SHP77 treated with DMSO at 0.1 percent for 48 hours (cell line): Measurements from ENCODE around the gene C10orf95.

Experiments used
- DNase-seq: peaks from one replicate; lab custom pipeline; 2025; lab: John Stamatoyannopoulos, UW

C10orf95 gene

GRCh38 chr10:102434394-102435132 lies 16.8 kb downstream of the C10orf95 start:
- no peak for DNase-seq

- no peak for DNase-seq
These were observed 17.7 kb downstream of the C10orf95 start for GRCh38 chr10:102433619-102434046.

- DNase-seq, result peak; percentile 91
These were observed 19.0 kb downstream of the C10orf95 start, which contains the start of gene CUEDC2 for GRCh38 chr10:102432162-102432950. TSS of gene CUEDC2 (minus strand) at chr10:102432574. CDS start at chr10:102425188, 7,386 bp downstream.

GRCh38 chr10:102431452-102432124 lies 19.8 kb downstream of the C10orf95 start:
- DNase-seq, result peak; percentile 17

- DNase-seq, result no peak
These were observed 21.9 kb downstream of the C10orf95 start for GRCh38 chr10:102429468-102429867.

- DNase-seq, result no peak
These were observed 24.5 kb downstream of the C10orf95 start for GRCh38 chr10:102426803-102427287.

- no peak for DNase-seq
These were observed 25.9 kb downstream of the C10orf95 start for GRCh38 chr10:102425444-102425843.

GRCh38 chr10:102424916-102425315 lies 26.4 kb downstream of the C10orf95 start:
- DNase-seq, result no peak

GRCh38 chr10:102424145-102424544 lies 27.2 kb downstream of the C10orf95 start:
- no peak for DNase-seq

GRCh38 chr10:102423372-102423968 lies 27.9 kb downstream of the C10orf95 start:
- DNase-seq, result no peak

- DNase-seq, result no peak
These were observed 28.7 kb downstream of the C10orf95 start for GRCh38 chr10:102422545-102423129.

- no peak for DNase-seq
These were observed 29.4 kb downstream of the C10orf95 start for GRCh38 chr10:102421757-102422512.

GRCh38 chr10:102421507-102421756 lies 29.9 kb downstream of the C10orf95 start:
- DNase-seq, result no peak

GRCh38 chr10:102420714-102421506 lies 30.4 kb downstream of the C10orf95 start, which contains the start of gene FBXL15:
TSS of gene FBXL15 (plus strand) at chr10:102420836. CDS start at chr10:102421130, 294 bp downstream.
- peak; percentile 93 for DNase-seq

- no peak for DNase-seq
These were observed 31.1 kb downstream of the C10orf95 start for GRCh38 chr10:102420181-102420713.

GRCh38 chr10:102419269-102420180 lies 31.8 kb downstream of the C10orf95 start:
- DNase-seq, result peak; percentile 70

- peak; percentile 70 for DNase-seq
These were observed 32.6 kb downstream of the C10orf95 start, which contains the start of gene PSD for GRCh38 chr10:102418622-102419268. TSS of gene PSD (minus strand) at chr10:102418785. CDS start at chr10:102417038, 1,747 bp downstream.

- DNase-seq, result no peak
These were observed 34.6 kb downstream of the C10orf95 start for GRCh38 chr10:102416695-102417094.
